B cell (primary cell): Measurements from ENCODE around the gene STRADA. TPM values are rescaled to one million over a fixed set of nuclear protein-coding genes. Genes with fewer than 3 reads are reported as not detected.

Source experiments
- ATAC-seq: fragments of 200-7000 bp; cut with Tn5 transposase; one replicate; pipeline ENCODE4 v1.10.0; 2021; ENCODE audit warnings: low read depth, mild to moderate bottlenecking, moderate number of reproducible peaks, moderate library complexity
- CTCF ChIA-PET: fragments of 350-600 bp; sonication (Branson Sonifier 250); formaldehyde crosslinking; loops from one replicate; lab custom pipeline; 2021; ENCODE audit warnings: antibody characterized with exemption, inconsistent platforms; lab: Charles Lee
- POLR2A ChIA-PET: fragments of 350-600 bp; sonication (Branson Sonifier 250); formaldehyde crosslinking; loops from one replicate; lab custom pipeline; 2021; ENCODE audit warnings: antibody characterized with exemption; lab: Charles Lee
- DNase-seq: peaks from one replicate; pipeline ENCODE4 v3.0.0; 2013
- H2AFZ ChIP-seq: 2 replicates; pipeline ENCODE4 v1.6.1; 2012; ENCODE audit warnings: mild to moderate bottlenecking, low read depth, low read length; ENCODE audit not compliant: insufficient read depth, poor library complexity, severe bottlenecking
- H3K27ac ChIP-seq, 2 donors: 1 replicate in 1 of 2; 2 replicates in 1 of 2; pipeline ENCODE4 v1.5.1; 2012 to 2013; ENCODE audit warnings: low read length in 2 of 2, mild to moderate bottlenecking in 2 of 2, moderate library complexity in 1 of 2
- H3K27me3 ChIP-seq, 4 experiments: fragments of 200-600 bp in 1 of 4; sonication (generic) in 1 of 4; replicated peaks in 1 of 4; 1 replicate in 2 of 4; 2 replicates in 2 of 4; pipeline versions ENCODE4 v1.6.1 to v1.7.0; 2013 to 2016; ENCODE audit warnings: low read length in 3 of 4, mild to moderate bottlenecking in 2 of 4, mixed read lengths in 1 of 4, moderate library complexity in 1 of 4; ENCODE audit not compliant: insufficient read depth in 4 of 4, control insufficient read depth in 3 of 4; ENCODE audit errors: control extremely low read depth in 1 of 4
- H3K36me3 ChIP-seq, 2 experiments: replicated peaks in 1 of 2; 1 replicate in 1 of 2; 2 replicates in 1 of 2; pipeline versions ENCODE4 v1.6.1 to v1.7.1; 2013; ENCODE audit warnings: low read length in 1 of 2; ENCODE audit not compliant: insufficient read depth in 2 of 2, control insufficient read depth in 1 of 2; ENCODE audit errors: control extremely low read depth in 1 of 2, extremely low read depth in 1 of 2
- H3K4me1 ChIP-seq, 2 donors: fragments of 200-600 bp in 1 of 2; sonication (generic) in 1 of 2; 1 replicate in 1 of 2; 2 replicates in 1 of 2; pipeline versions ENCODE4 v1.5.1 to v1.6.1; 2013 to 2017; ENCODE audit warnings: low read length in 2 of 2; ENCODE audit not compliant: control insufficient read depth in 2 of 2, insufficient read depth in 2 of 2
- H3K4me2 ChIP-seq: replicated peaks from 2 replicates; pipeline ENCODE3; 2012; ENCODE audit warnings: mild to moderate bottlenecking, low read depth, low read length; ENCODE audit not compliant: poor library complexity, severe bottlenecking
- H3K4me3 ChIP-seq, 5 experiments: fragments of 200-600 bp in 1 of 5; sonication (generic) in 1 of 5; 1 replicate in 3 of 5; 2 replicates in 2 of 5; pipeline versions ENCODE4 v1.5.1 to v1.7.0; 2011 to 2016; ENCODE audit warnings: low read length in 4 of 5, mild to moderate bottlenecking in 4 of 5, low read depth in 2 of 5, control low read depth in 1 of 5, moderate library complexity in 1 of 5; ENCODE audit not compliant: insufficient read depth in 1 of 5; ENCODE audit errors: control extremely low read depth in 1 of 5, extremely low read depth in 1 of 5
- H3K79me2 ChIP-seq: fragments of 200-600 bp; sonication (generic); one replicate; pipeline ENCODE4 v1.6.0; 2016; ENCODE audit warnings: low read length; ENCODE audit not compliant: control insufficient read depth, insufficient read depth
- H3K9ac ChIP-seq: fragments of 200-600 bp; sonication (generic); 2 replicates; pipeline ENCODE4 v1.6.1; 2017; ENCODE audit warnings: mild to moderate bottlenecking, low read length, moderate library complexity
- H3K9me3 ChIP-seq, 3 donors: one replicate each; pipeline versions ENCODE4 v1.6.1 to v1.7.1; 2013; ENCODE audit warnings: low read length in 2 of 3; ENCODE audit not compliant: control insufficient read depth in 2 of 3, insufficient read depth in 1 of 3; ENCODE audit errors: control extremely low read depth in 1 of 3
- H4K20me1 ChIP-seq: 2 replicates; pipeline ENCODE4 v1.6.0; 2012; ENCODE audit warnings: mild to moderate bottlenecking, low read length; ENCODE audit not compliant: insufficient read depth, control insufficient read depth, poor library complexity, severe bottlenecking
- H3K27ac Mint-ChIP-seq: one replicate; pipeline ENCODE4 v1.8.0; 2021; ENCODE audit warnings: mixed read lengths
- H3K27me3 Mint-ChIP-seq: one replicate; pipeline ENCODE4 v1.8.0; 2021; ENCODE audit warnings: mixed read lengths
- H3K4me1 Mint-ChIP-seq: one replicate; pipeline ENCODE4 v1.8.0; 2021; ENCODE audit warnings: mixed read lengths
- H3K4me3 Mint-ChIP-seq: one replicate; pipeline ENCODE4 v1.8.0; 2021; ENCODE audit warnings: mixed read lengths
- H3K9me3 Mint-ChIP-seq: one replicate; pipeline ENCODE4 v1.8.0; 2022; ENCODE audit warnings: mixed read lengths; ENCODE audit not compliant: insufficient read depth
- EZH2 ChIP-seq: IDR thresholded peaks from 2 replicates; pipeline ENCODE4 v1.6.1; 2012; ENCODE audit warnings: borderline replicate concordance, low read depth, mild to moderate bottlenecking, moderate library complexity, low read length; ENCODE audit not compliant: insufficient read depth, poor library complexity, severe bottlenecking
- WGBS: methylation state at CpG from one replicate; pipeline ENCODE4 v1.1.5; 2013; ENCODE audit warnings: missing lambda C conversion rate; ENCODE audit not compliant: insufficient coverage; 5-methylcytosine and 5-hydroxymethylcytosine counted together
- intact Hi-C: fragments of 100-400 bp; cut with micrococcal nuclease; formaldehyde crosslinking; loops from one replicate; pipeline ENCODE4 v1.10.0; 2022
- polyA plus RNA-seq: library from polyadenylated mRNA; depleted of rRNA; stranded (reverse); fragments of >200 nt; gene quantifications from 2 replicates; pipeline ENCODE4 v1.2.3, GENCODE V29; 2012
- total RNA-seq, 2 donors: library from RNA; stranded (reverse); fragments of 120-200 nt in 1 of 2; gene quantifications; 1 replicate in 1 of 2; 2 replicates in 1 of 2; pipeline versions ENCODE4 v1.2.3 to v1.2.4, GENCODE V29; 2013 to 2022
- TF ChIP-seq, protein P1 (sequence below): fragments of 200-600 bp; IDR thresholded peaks from one replicate; pipeline ENCODE4 v1.8.0; 2022; ENCODE audit warnings: antibody characterized with exemption, mild to moderate bottlenecking

STRADA gene
- total and polyA plus RNA-seq, 2 donors (not counting 1 experiment from before 2014, with no cell fraction given), result 48.1 to 93.2 TPM

DNA sequence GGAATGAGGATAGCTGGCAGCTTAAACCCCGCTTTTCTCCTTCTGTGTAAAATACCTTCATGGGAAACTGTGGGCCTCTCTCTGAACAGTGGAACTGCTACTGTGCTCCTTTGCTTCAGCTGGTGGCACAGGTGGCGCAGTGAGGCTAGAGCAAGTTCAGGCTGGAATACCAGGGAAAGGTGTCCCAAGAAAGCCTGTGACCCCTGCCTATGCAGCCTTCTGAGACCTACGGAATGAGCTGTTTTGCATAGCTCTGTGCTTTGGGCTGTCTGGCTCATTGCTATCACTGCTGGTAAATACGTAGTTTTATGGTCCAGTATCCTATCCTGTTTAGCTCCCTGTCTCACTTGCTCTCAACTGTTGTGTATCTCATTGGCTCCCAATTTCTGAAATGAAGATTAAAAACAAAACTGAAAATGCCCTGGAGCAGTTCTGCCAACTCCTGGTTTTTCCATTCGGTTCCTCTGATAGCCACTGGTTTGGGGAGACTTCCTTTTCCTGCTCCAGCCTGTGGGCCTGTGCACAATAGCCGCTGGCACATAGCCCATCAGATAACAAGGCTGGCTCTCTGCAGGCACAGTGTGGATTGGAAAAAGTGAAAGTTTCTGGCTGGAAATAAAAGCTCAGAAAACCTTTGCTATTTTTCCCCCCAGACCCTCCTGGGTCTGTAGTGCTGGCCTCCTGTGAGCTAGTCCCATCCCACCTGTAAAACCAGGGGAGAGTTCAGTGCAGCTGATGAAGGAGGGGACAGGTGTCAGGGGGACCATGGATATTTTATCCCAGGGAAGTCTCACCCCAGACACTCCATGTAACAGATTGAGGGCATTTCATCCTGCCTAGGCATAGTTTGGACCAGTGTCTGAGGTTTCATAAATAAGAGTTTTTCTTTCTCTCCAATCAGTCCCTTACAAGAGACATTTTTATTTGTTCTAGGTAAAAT is 65.7 kb downstream of the STRADA start:
- DNase-seq (no peak), ATAC-seq (no peak)
- H4K20me1 ChIP-seq, result no peaks in the 10 kb centered on the region
- WGBS, result 85% methylated on average over 5 of the region's 6 CpGs
- peaks cover 9% of the 10 kb centered on the region for H3K79me2 ChIP-seq
- TF ChIP-seq EZH2, result no peak
- TF ChIP-seq, protein P1, sequence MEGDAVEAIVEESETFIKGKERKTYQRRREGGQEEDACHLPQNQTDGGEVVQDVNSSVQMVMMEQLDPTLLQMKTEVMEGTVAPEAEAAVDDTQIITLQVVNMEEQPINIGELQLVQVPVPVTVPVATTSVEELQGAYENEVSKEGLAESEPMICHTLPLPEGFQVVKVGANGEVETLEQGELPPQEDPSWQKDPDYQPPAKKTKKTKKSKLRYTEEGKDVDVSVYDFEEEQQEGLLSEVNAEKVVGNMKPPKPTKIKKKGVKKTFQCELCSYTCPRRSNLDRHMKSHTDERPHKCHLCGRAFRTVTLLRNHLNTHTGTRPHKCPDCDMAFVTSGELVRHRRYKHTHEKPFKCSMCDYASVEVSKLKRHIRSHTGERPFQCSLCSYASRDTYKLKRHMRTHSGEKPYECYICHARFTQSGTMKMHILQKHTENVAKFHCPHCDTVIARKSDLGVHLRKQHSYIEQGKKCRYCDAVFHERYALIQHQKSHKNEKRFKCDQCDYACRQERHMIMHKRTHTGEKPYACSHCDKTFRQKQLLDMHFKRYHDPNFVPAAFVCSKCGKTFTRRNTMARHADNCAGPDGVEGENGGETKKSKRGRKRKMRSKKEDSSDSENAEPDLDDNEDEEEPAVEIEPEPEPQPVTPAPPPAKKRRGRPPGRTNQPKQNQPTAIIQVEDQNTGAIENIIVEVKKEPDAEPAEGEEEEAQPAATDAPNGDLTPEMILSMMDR, result no peak
- H3K27me3 ChIP-seq, result no peaks in the 10 kb centered on the region
- CTCF ChIA-PET, result interaction anchor here (1.1 to 5.3 kb wide), 2 partner anchors 9 to 34 kb away, joined by 3 to 22 read pairs; no protein-coding TSS in a partner anchor
- H2AFZ ChIP-seq, result no peak overlapping the region
- Mint-ChIP-seq H3K27me3 (no peaks in the 10 kb centered on the region), H3K4me3 (no peak overlapping the region), H3K9me3 (no peaks in the 10 kb centered on the region), H3K27ac (no peak overlapping the region), H3K4me1 (peaks cover 8% of the 10 kb centered on the region)
- no peaks in the 10 kb centered on the region for H3K9me3 ChIP-seq
- H3K27ac ChIP-seq, result peak overlapping the region in 1 of 2 donors; percentile 10
- intact Hi-C loops, result no loop called here
- H3K9ac ChIP-seq, result no peak overlapping the region
- peaks cover 0 to 5% of the 10 kb centered on the region in 2 donors for H3K4me1 ChIP-seq
- no peak overlapping the region for H3K4me2 ChIP-seq
- peaks cover 3 to 60% of the 10 kb centered on the region in 2 experiments for H3K36me3 ChIP-seq
- no peak overlapping the region for H3K4me3 ChIP-seq
- POLR2A ChIA-PET, result no interaction called here

DNA sequence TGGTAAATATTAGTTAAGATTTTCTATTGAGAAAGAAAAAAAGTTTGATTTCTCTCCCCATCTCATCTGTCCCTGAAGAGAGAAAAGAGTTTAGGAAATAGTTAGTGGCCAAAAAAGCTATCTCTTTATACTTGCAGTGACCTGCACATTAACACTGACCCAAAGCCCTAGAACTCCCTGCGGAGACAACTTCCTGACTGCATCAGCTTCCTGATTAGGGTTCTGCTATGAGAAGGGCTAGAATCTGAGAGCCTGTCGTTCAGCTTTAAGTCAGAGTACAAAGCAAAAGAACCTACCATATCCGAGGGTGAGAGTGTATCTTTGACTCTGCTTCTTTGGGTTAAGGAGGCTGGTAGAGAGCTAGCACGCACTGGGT is 66.4 kb downstream of the STRADA start:
- Histone ChIP-seq H3K4me3 (no peak overlapping the region), H3K4me2 (no peak overlapping the region), H3K9ac (no peak overlapping the region), H3K79me2 (peaks cover 12% of the 10 kb centered on the region), H3K9me3 (no peaks in the 10 kb centered on the region), H3K27me3 (no peaks in the 10 kb centered on the region), H3K36me3 (peaks cover 3 to 60% of the 10 kb centered on the region in 2 experiments), H2AFZ (no peak overlapping the region), H3K4me1 (peaks cover 0 to 5% of the 10 kb centered on the region in 2 donors), H4K20me1 (no peaks in the 10 kb centered on the region), H3K27ac (no peak overlapping the region)
- Mint-ChIP-seq H3K4me1 (peaks cover 8% of the 10 kb centered on the region), H3K9me3 (no peaks in the 10 kb centered on the region), H3K27ac (no peak overlapping the region), H3K27me3 (no peaks in the 10 kb centered on the region), H3K4me3 (no peak overlapping the region)
- CTCF ChIA-PET, result interaction anchor here (0.6 to 5.3 kb wide), 4 partner anchors 10 to 63 kb away, joined by 3 to 22 read pairs (median 3); no protein-coding TSS in a partner anchor
- 50% methylated on average over 3 of the region's 4 CpGs for WGBS
- intact Hi-C loops, result no loop called here
- ATAC-seq (no peak), DNase-seq (no peak)
- POLR2A ChIA-PET, result interaction anchor here (1.3 kb wide), 1 partner anchor 19 kb away, joined by 4 read pairs; no protein-coding TSS in a partner anchor
- no peak for TF ChIP-seq EZH2
- TF ChIP-seq, protein P1, result no peak
